GM12872 (cell line): ENCODE data around the gene SLC35E1.
A peak's percentile ranks its signal among the peaks of the same experiment; 100 is the strongest.

Experiments used
- TF ChIP-seq, protein P1 (sequence below): IDR thresholded peaks from 3 replicates; pipeline ENCODE4 v1.5.1; 2011; ENCODE audit warnings: low read depth, mild to moderate bottlenecking, low read length, moderate library complexity; ENCODE audit not compliant: insufficient read depth

SLC35E1 gene

DNA sequence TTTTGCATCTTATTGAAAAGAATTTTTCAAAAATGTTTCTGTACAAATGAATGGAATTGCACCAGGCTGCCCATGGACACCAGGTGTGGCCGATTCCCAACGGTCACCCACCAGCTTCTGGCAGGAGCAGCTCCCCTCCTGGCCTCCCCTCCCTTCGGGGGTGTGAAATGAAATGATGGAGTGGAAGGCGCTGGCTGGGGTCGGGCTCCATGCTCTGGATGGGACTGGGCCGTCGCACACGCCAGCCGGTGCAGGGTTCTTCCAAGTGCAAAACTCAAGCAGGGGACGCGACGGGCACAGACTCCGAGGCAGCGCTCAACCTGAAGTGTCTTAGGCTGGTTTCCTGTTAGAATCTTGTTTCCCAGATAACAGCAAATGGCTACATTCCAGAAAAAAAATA is 54.2 kb downstream of the SLC35E1 start:
- TF ChIP-seq, protein P1, sequence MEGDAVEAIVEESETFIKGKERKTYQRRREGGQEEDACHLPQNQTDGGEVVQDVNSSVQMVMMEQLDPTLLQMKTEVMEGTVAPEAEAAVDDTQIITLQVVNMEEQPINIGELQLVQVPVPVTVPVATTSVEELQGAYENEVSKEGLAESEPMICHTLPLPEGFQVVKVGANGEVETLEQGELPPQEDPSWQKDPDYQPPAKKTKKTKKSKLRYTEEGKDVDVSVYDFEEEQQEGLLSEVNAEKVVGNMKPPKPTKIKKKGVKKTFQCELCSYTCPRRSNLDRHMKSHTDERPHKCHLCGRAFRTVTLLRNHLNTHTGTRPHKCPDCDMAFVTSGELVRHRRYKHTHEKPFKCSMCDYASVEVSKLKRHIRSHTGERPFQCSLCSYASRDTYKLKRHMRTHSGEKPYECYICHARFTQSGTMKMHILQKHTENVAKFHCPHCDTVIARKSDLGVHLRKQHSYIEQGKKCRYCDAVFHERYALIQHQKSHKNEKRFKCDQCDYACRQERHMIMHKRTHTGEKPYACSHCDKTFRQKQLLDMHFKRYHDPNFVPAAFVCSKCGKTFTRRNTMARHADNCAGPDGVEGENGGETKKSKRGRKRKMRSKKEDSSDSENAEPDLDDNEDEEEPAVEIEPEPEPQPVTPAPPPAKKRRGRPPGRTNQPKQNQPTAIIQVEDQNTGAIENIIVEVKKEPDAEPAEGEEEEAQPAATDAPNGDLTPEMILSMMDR: no peak

DNA sequence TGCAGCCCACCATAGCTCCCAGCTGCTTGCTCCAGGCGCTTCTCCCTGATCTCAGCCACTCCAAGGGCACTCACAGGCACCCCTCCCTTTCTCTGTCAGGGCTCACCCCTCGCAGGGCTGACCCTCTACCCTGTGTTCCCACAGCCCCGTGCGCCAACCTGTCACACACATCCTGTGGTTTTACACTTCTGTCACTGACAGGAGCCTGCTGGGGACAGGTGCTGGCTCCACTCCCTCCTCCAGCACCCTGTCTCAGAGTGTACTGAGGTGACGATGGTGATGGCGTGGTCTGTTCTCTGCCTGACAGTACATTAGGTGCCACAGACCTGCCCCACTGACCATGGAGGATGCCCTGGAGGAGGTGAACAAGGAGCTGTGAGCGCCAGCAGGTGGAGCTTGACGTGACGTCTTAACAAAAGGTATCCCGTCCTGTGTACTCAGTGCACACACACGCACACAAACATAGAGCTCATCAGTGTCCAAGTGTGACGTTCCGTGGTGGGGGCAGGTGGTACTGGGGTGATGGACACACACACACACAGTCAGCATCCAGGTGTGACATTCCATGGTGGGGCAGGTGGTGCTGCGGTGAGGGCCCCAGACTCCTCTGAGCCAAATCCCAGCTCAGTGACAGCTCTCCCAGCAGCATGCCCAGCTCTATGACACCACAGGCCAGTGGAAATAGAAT is 55.1 kb downstream of the SLC35E1 start:
- TF ChIP-seq, protein P1: no peak

DNA sequence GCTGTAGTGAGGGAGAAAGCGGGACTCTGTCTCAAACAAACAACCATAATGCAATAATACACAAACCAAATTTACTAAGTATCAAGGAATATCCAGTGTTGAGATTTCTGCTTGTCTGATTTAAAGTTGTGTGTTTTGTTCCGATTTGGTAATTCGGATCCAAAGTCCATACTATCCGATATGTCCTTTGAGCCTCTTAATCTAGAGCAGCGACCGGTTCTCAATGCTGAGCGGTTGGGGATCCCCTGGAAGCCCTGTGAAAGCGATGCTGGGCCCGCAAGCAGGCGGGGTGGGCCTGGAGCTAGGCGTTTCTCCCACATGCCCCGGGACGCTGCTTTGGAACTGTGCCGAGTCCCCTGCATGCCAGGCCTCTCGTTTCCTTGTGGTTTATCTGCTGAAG is 55.8 kb downstream of the SLC35E1 start:
- TF ChIP-seq, protein P1: no peak

DNA sequence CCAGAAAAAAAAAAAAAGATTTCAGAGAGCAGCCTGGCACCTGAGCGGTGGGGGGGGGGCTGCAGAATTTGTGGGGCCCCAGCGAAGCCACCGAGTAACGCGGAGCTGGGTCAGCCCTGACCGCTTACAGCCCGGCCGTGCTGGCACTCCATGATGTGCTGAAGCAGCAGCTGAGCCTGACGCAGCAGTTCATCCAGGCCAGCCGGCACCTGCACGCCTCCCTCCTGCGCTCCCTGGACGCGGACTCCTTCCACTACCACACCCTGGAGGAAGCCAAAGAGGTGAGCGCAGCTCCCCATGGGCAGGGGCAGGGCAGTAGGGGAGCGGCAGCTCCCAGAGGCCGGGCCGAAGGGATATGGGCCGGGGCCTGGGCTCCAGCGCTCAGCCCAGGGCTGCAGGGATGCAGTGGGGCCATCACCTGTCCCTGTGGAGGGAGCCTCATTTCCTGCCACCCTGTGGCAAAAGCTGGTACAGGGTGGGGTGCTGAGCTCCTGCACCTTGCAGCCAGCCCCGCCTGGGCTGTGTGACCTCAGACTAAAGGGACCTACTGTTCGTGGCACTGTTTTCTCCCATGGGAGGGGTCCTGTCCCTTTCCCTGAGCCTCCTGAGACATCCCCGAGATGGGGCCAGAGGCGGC is 57.7 kb downstream of the SLC35E1 start:
- TF ChIP-seq, protein P1: 0 out of 3 replicates have a peak, but pooled peaks have one; percentile 13

DNA sequence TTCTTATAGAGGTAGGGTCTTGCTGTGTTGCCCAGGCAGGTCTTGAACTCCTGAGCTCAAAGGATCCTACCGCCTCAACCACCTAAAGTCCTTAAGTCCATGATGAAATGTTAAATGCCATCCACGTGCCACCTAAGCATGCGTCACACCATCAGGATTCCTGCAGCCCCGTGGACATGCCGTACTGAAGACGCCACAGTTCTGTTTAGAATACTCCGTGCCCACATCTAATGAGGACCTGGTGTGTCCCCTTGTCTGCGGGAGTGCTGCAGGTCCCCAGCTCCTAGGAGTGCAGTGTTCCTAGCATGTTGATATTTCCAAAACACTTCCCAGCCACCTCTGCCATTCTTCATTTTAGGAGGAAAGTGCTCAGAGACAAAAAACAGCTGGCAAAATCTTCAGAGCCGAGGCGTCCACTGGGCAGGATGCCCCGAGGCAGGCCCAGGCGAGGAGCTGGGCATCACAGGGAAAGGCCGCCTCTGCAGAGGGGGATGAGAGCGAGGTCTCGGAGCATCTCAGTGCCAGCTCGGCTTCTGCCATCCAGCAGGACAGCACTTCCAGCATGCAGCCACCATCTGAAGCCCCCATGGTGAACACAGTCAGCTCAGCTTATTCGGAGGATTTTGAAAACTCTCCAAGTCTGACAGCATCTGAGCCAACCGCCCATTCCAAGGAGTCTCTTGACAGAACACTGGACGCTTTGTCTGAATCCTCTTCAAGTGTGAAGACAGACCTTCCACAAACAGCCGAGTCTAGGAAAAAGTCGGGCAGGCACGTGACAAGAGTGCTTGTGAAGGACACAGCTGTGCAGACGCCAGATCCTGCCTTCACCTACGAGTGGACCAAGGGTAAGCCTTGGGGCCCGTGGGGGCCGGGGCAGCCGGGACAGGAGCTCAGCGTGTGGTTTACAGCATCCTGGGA is 62.8 kb downstream of the SLC35E1 start:
- TF ChIP-seq, protein P1: no peak

DNA sequence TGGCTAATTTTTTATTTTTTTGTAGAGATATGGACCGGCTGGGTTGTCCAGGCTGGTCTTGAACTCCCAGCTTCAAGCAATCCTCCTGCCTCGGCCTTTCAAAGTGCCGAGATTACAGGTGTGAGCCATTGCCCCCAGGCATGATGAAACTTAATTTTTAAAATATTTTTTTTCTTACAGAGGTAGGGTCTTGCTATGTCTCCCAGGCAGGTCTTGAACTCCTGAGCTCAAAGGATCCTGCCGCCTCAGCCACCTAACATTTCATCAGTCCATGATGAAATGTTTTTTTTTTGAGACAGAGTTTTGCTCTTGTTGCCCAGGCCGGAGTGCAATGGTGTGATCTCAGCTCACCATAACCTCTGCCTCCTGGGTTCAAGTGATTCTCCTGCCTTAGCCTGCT is 63.7 kb downstream of the SLC35E1 start:
- TF ChIP-seq, protein P1: no peak

DNA sequence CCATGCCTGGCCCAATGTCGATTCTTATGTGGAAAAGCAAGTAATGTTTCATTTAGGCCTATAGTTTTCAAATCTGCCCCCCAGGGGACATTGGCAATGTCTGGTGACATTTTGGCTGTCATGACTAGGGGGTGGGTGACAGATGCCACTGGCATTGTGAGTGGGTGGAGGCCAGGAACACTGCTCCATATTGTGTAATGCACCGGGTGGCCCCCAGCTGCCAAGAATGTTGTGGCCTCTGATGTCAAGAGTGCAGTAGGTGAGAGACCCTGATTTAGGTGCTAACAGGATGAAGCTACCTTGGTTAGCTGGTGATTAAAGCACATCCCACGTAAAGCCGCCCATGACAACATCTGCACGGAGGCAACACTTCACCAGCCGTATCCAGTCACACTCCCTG is 65.3 kb downstream of the SLC35E1 start:
- TF ChIP-seq, protein P1: no peak
